HG03442 (cell line): Measurements from ENCODE around the gene KRTAP19-5.
"Not testable (repeated sequence)": the region's sequence is repeated elsewhere in the genome, so short reads cannot be mapped to it uniquely, and the experiment has no call there.

ENCODE experiments used
- ATAC-seq: cut with Tn5 transposase; IDR thresholded peaks from one replicate; pipeline ENCODE4 v1.9.1; 2021; ENCODE audit warnings: mild to moderate bottlenecking, moderate library complexity; ENCODE audit not compliant: unreplicated experiment

The KRTAP19-5 gene

DNA sequence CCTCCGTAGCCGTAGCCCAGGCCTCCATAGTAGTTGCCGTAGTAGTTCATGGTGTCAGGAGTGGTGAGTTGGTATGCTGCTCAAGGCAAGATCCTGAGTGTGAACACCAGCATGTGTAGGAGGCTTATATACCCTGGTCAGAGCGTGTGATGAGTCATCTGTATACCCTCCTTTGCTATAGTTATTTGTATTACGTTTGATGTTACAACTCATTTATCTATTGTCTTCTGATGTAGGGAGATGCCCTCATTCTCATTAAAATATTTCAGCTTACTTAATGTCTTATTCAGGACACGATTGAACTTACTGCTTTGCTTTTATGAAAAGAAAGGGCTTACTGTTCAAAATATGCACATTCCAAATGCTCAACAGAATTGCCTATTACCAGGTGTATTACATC is at the start of gene KRTAP19-5:
TSS of gene KRTAP19-5 (minus strand) at position 101 of the 400 bp plus-strand sequence. CDS start at position 50, 51 bp downstream.
- no peak for ATAC-seq

DNA sequence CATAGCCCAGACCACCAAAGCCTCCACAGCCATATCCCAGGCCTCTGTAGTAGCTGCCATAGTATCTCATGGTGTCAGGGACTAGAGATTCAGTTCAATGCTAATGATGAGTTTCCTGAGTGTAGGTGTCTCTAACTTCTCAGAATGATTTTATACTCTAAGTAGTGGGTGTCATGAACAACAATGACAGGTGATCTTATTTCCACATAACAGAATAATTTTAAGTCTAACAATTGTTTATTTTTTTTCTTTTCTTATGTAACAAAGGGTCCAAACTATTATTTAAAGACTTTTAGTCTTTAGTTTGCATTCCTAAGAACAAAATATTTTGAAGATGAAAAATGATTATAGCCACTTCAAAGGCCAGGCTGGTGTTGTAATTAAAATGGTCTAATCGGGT is 39.8 kb upstream of the KRTAP19-5 start, which contains the start of gene KRTAP19-6:
TSS of gene KRTAP19-6 (minus strand) at position 101 of the 400 bp plus-strand sequence. CDS start at position 70, 31 bp downstream.
- ATAC-seq, result no peak

DNA sequence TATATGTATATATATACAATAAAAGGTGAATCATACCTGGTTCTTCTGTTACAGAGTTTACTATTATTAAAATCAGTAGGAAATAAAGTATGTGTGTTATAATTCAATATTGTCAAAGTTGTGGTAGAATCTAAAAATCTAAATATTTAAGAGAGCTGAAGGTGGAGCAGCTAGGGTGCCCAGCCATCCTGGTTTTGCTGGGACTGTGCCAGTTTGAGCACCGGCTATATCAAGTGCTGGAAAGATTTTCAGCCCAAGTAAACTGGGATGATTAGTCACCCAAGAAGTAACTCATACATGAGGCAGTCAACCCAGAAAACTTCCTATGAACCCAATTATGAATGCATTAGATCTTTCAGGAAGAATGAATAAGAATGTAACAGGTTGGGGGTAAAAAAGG is 16.9 kb upstream of the KRTAP19-5 start:
- ATAC-seq, result no peak

DNA sequence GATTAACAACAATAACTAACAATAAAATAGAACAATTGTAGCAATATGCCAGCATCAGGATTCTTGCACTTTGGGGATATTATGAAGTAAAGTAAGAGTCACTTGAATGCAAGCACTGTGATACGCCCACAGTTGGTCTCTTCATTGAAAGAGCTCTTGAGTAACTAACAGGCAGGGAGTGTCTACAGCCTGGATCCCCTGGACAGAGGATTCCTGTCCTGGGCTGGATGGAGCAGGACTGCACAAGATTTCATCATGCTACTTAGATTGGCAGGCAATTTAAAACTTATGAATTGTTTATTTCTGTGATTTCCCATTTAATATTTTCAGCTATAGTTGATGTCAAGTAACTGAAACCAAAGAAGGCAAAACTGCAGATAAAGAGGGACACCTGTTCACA is 13.7 kb upstream of the KRTAP19-5 start:
- ATAC-seq, result no peak

DNA sequence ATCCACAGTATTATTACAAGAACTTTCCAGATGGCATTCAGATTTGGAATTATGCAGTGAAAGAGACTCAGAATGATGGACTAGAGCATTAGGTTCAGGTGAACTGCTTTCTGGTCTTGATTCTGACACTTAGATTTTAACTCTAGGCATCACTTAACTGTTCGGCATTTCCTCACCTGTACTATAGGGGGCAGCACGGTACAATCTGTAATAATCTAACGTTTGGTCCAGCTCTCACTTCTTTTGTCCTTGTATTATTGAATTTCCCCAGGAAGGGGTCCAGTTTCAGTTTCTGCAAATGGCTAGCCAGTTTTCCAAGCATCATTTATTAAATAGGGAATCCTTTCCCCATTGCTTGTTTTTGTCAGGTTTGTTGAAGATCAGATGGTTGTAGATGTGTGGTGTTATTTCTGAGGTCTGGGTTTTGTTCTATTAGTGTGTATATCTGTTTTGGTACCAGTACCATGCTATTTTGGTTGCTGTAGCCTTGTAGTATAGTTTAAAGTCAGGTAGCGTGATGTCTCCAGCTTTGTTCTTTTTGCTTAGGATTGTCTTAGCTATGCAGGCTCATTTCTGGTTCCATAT is 3.8 kb upstream of the KRTAP19-5 start:
- not testable (repeated sequence) for ATAC-seq

DNA sequence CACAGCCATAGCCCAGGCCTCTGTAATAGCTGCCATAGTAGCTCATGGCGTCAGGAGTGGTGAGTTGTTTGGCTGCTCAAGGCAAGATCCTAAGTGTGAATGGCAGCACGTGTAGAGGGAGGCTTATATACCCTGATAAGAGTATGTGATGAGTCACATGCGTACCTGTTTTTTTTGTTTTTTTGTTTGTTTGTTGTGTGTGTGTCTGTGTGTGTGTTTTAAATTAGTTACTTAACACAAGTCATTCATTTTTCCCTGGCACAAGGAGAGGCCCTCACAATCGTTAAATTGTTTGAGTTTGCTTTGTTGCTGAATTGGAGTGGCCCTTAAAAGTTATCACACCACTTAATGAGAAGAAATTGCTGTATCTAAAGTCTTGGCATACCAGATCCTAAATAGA is 4.9 kb downstream of the KRTAP19-5 start, which contains the start of gene KRTAP19-4:
TSS of gene KRTAP19-4 (minus strand) at position 101 of the 400 bp plus-strand sequence. CDS start at position 46, 55 bp downstream.
- no peak for ATAC-seq

DNA sequence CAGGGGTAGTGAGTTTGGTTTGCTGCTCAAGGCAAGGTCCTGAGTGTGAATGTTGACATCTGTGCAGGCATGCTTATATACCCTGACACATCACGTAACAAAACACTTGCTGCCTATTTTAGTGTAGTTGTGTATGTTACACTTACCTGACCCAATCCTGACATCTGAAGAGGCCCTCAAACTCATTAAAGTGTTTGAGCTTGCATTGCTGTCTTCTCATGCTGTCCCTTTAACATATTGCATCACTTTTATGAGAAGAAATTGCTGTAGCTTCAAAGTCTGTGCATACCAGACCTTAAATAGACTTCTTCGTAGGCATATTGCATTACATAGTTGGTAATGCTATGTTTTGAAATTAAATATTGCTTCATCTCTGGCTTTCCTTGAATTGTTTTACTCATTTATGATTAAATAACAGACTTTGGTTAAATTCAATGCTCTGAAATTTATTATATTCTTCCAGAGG is 9.9 kb downstream of the KRTAP19-5 start, which contains the start of gene KRTAP19-3:
TSS of gene KRTAP19-3 (minus strand) at position 51 of the 466 bp plus-strand sequence. CDS start 56 bp downstream, outside the sequence.
- no peak for ATAC-seq

DNA sequence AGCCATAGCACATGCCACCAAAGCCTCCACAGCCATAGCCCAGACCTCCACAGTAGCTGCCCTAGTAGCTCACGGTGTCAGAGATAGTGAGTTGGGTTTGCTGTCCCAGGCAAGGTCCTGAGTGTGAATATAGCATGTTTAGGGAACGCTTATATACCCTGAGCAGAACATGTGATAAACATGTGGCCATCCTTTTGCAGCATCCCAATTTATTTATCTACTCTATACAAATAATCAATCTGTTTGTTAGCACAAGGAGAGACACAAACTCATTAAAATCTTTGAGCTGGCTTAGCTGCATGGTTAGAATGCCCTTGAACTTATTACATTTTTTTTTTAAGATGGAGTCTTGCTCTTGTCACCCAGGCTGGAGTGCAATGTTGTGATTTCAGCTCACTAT is 14.6 kb downstream of the KRTAP19-5 start, which contains the start of gene KRTAP19-2:
TSS of gene KRTAP19-2 (minus strand) at position 101 of the 400 bp plus-strand sequence. CDS start at position 13, 88 bp downstream.
- no peak for ATAC-seq

DNA sequence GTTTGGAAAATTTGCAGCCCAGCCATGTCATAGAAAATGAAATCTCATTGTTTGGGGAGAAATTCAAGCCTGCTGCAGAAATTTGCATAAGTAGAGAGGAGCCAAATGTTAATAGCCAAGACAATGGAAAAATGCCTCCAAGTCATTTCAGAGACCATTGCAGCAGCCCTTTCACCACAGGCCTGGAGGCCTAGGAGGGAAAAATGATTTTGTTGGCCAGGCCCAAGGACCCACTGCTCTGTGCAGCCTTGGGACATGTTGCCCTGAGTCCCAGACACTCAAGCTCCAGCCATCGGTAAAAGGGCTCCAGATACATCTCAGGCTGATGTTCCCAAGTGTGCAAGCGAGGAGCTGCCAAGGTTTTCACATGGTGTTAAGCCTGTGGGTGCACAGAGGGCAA is 15.8 kb downstream of the KRTAP19-5 start:
- no peak for ATAC-seq

DNA sequence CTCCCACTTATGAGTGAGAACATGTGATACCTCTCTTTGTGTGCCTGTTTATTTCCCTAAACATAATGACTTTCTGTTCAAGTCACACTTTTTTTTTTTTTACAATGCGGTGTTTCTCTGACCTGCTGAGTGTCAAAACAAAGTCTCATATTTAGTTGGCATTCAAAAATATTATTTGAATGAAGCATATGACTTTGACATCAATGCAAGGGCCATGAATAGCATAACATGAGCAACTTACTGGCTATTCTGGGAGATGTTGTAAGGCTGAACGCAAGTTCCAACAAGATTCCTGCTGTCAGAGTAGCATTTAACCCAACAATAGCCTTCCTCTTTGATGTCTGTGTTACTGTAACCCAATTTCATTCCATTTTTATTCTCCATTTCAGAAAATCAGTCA is 19.8 kb downstream of the KRTAP19-5 start:
- no peak for ATAC-seq

DNA sequence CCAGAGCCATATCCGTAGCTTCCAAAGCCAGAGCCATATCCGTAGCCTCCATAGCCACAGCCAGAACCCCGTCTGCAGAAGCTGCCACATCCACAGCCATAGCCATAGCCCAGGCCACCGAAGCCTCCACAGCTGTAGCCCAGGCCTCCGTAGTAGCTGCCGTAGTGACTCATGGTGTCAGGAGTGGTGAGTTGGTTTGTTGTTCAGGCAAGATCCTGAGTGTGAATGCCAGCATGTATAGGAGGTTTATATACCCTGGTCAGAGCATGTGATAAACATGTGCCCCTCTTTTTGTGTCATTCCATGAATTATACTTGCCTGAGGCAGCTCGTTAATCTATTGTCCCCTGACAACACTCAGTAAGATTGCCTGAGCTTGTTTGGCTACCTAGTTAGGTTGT is 21.8 kb downstream of the KRTAP19-5 start, which contains the start of gene KRTAP19-1:
TSS of gene KRTAP19-1 (minus strand) at position 223 of the 400 bp plus-strand sequence. CDS start at position 173, 50 bp downstream.
- ATAC-seq, result no peak

DNA sequence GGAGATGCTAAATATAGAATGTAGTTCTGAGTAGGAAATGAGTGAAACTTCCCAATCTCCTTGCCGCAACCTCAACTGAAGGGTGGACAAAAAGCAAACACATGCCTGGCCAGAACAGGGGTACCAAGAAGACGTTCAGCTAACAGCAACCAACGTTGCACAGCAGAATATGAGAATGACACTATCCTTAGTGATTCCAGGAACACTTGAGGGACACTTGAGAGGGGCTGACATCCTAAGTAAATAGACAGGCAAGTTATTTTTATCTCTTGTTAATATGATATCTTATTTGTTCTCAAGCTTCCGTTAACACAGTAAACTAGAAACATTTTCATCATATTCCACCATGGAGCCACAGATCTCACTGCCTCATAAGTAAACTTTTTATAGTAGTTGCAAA is 22.7 kb downstream of the KRTAP19-5 start:
- no peak for ATAC-seq

DNA sequence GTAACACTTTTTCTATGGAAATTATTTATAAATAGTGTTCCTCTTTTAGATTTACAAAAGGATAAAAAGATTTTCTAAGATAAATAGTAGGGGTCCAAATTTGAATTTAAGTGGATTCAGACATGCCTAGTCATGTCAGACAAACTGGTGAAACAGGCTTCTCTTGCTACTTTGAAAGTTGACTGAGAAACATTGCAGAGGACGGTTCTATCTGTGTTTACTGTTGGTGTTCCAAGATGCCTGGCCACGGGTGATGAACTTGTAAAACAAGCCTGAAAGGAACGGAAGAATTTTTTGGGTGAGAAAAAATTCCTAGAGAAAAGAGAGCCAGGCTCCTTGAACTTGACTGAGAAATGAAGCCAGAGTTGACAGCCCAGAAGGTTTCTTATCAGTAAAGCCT is 23.9 kb downstream of the KRTAP19-5 start:
- no peak for ATAC-seq

DNA sequence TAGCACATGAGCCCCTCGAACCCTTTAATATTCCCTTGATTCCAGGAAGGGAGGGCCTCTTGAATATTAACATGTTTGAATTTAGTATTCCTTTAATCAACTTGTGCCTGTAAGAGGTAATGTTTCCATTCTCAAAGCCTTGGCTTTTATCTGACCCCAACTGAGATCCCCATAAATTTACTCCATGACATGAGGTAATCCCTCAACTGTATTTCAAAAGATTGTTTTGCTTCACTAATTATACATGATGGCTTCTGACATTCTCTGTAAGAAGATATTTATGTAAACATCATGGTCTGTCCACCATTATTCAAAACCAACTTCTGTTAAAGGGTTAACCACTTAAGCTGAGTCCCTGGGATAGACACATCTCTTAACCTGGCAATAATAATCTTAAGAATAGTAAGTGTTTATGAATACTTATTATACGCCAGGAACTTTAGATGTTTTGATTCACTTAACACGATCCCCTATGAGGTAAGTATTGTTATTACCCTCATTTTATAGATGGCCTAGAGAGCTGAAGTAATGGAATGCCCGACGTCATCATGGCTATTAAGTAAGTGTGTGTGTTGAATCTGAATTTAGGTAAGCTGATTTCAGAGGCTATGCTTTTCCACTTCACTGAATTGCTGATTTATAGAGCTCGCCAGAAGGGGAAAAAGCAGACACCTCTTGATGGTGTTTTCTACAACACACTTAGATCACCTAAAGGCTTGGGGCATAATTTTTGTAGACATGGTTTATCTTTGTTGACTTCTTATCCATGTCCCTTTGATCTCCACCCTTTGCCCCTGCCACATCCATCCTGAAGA is 32.8 kb downstream of the KRTAP19-5 start:
- no peak for ATAC-seq

DNA sequence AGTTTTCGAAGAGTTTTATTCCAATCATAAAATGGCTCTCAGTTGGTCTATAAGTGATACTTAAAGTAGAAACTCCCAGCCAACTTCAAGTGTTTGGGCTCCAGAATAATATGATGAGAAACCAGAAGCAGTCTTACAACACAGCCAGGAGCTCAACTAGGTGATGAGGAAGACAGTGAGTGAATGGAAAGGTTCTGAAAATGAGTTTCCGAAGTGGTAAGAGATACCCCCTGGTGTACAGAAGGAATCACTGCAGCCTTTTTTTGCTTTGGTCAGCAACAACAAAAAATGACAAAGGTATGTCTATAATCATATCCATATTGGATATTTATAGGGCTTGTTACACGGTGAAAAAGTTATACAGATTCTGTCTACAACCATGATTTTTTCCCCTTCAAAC is 38.2 kb downstream of the KRTAP19-5 start:
- ATAC-seq, result no peak
